NB4 (cell line): Measurements from ENCODE around the gene MAGI1.
"Not testable (repeated sequence)": the region's sequence is repeated elsewhere in the genome, so short reads cannot be mapped to it uniquely, and the experiment has no call there.

Experiments used
- DNase-seq: peaks from one replicate; pipeline ENCODE4 v3.0.0; 2010; ENCODE audit warnings: low read depth
- H3K4me3 ChIP-seq: one replicate; pipeline ENCODE4 v1.5.1; 2011; ENCODE audit warnings: mild to moderate bottlenecking, low read depth, low read length, moderate library complexity
- MAX ChIP-seq: IDR thresholded peaks from 2 replicates; pipeline ENCODE4 v1.6.1; 2011; ENCODE audit warnings: low read depth, low read length
- MYC ChIP-seq: IDR thresholded peaks from 2 replicates; pipeline ENCODE4 v1.6.1; 2011; ENCODE audit warnings: low read depth, low read length
- POLR2A ChIP-seq: IDR thresholded peaks from 2 replicates; pipeline ENCODE4 v1.6.1; 2011; ENCODE audit warnings: mild to moderate bottlenecking; ENCODE audit not compliant: insufficient read length; ENCODE audit errors: extremely low read depth
- TF ChIP-seq, protein P1 (sequence below): IDR thresholded peaks from one replicate; pipeline ENCODE4 v1.5.1; 2012; ENCODE audit warnings: low read depth, low read length

Gene MAGI1

DNA sequence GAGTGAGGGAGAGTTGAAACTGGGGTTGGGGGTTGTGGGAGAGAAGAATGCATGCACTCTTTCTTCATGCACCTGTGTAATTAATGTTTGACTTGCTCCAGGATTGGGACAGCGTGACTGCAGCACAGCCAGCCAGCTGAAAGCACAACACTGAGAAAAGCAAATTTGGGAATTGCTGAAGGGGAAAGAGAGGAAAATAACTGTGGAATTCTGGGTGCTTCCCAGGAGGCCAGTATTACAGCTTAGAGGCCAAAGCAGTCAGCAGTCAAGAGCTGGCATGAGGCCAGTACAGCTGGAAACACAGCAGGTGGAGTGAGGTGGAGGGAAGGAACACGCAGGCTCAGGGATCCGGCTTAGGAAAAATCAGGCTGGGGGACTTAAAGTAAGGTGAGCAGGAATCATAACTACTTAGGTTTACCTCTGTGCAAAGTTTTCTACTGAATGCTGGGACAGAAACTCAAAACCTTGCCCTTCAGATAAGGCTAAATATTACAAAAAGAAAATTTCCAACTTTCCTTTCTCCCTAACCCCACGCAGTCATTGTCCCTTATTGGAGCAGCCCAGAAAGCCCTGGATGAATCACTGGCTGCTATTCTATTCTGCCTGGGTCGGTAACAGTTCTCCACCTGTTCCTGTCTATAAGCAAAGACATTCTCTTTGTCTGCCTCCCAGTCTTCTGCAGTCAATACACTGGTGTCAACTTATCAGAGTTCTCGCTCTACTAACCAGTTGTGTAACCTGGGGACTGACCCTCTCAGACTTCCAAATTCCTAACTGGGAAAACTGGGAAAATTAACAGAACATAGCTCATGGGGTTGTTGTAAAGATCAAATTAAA is 167.2 kb downstream of the MAGI1 start:
- TF ChIP-seq MYC (no peak), MAX (no peak), POLR2A (no peak)
- TF ChIP-seq, protein P1, sequence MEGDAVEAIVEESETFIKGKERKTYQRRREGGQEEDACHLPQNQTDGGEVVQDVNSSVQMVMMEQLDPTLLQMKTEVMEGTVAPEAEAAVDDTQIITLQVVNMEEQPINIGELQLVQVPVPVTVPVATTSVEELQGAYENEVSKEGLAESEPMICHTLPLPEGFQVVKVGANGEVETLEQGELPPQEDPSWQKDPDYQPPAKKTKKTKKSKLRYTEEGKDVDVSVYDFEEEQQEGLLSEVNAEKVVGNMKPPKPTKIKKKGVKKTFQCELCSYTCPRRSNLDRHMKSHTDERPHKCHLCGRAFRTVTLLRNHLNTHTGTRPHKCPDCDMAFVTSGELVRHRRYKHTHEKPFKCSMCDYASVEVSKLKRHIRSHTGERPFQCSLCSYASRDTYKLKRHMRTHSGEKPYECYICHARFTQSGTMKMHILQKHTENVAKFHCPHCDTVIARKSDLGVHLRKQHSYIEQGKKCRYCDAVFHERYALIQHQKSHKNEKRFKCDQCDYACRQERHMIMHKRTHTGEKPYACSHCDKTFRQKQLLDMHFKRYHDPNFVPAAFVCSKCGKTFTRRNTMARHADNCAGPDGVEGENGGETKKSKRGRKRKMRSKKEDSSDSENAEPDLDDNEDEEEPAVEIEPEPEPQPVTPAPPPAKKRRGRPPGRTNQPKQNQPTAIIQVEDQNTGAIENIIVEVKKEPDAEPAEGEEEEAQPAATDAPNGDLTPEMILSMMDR = no peak
- H3K4me3 ChIP-seq = no peak overlapping the region
- DNase-seq = no peak

DNA sequence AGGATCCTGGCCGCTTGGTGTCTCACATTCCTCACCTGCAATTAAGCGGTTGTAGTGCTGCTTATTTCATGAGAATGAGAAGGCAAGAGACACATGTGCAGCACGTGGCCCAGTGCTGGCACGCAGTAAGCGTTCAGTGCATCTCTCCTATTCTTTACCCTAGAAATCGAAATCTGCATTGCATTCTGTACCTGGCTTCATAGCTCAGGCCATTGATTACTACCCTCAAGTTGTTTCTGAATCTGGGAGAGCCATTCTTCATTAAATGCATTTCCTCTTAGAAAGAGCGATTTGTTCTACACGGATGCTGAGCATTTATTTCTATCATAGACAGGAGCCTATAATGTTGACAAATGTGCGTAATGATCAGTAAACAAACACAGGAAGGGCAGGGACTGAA is 168.9 kb downstream of the MAGI1 start:
- no peak overlapping the region for H3K4me3 ChIP-seq
- TF ChIP-seq MAX = no peak
- DNase-seq = no peak

DNA sequence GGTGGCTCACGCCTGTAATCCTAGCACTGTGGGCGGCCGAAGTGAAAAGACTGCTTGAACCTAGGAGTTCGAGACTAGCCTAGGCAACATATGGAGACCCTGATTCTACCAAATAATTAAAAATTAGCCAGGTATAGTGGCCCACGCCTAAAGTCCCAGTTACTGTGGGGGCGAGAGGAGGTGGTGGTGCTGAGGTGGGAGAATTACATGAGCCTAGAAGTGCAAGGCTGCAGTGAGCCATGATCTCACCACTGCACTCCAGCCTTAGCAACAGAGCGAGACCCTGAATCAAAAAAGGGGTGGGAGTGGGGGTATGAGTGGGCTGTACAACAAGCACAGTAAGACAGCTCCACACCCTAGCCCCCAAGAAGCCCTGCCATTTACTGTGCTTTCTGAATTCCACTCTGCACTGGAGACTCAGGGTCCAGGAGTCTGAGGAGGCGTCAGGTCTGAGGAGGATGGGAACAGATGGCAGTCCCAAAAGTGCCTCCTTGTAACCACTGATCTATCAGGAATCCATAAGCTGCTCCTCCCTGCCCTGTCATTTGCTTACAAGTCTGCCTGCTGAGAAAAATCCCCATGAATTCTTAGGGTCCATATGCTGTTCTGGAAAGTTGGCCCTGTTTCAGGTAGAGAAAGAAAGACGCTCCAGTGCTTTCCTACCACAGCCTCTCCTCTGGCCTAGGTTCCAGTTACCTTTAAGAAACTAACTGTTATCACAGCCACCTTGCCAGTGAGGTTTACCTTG is 171.1 kb downstream of the MAGI1 start:
- TF ChIP-seq POLR2A (no peak), MYC (no peak), MAX (no peak)
- TF ChIP-seq, protein P1 = no peak
- H3K4me3 ChIP-seq = no peak overlapping the region
- DNase-seq = no peak

DNA sequence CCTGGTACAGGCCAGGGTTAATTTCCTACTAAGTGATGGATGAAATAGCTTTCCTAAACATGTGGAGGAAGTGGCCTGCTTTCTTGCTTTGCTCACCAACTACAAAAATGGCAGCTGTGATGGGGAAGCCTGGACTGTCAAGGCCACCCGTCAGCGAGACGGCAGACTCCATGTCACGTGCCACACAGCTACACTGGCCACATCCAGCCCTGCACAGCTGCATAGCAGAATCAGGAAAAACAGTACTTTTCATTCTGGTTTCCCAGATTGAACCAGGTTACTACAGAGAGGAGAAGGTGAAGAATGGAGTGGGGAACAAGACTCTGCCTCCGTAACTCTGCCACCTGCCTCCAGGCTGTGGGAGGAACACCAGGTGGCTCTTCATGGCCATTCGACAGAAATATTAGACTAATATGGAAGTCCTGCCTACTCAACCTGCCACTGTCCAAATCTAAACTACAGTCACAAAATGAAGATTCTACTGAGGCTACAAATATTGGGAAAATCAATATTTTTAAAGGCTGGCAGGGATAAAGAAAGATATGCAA is 174.3 kb downstream of the MAGI1 start:
- TF ChIP-seq, protein P1 = no peak
- TF ChIP-seq MYC = no peak
- no peak for TF ChIP-seq POLR2A
- no peak for TF ChIP-seq MAX
- no peak for DNase-seq
- no peak overlapping the region for H3K4me3 ChIP-seq

GRCh38 chr3:65861718-65862117 is 177.0 kb downstream of the MAGI1 start:
- H3K4me3 ChIP-seq = no peak overlapping the region
- TF ChIP-seq, protein P1 = no peak
- TF ChIP-seq MYC = no peak
- TF ChIP-seq POLR2A = no peak
- no peak for TF ChIP-seq MAX
- no peak for DNase-seq

DNA sequence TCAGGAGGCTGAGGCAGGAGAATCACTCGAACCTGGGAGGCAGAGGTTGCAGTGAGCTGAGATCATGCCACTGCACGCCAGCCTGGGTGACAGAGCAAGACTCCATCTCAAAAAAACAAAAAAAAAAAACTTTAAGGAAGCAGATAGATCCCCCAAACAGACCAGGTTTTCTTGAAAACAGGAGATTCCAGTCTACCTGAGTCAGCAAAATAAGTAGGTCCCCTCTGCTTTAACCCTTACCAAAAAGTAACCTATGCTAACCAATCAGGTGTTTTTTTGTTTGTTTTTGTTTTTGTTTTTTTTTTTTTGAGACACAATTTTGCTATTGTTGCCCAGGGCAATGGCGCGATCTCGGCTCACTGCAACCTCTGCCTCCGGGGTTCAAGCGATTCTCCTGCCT is 179.1 kb downstream of the MAGI1 start:
- not testable (repeated sequence) for H3K4me3 ChIP-seq

More for the DNA sequence above, 179.1 kb downstream of the MAGI1 start:
- not testable (repeated sequence) for DNase-seq
